HG03103 (cell line): ENCODE measurements around the gene TNFSF18.

Source experiments
- ATAC-seq: cut with Tn5 transposase; IDR thresholded peaks from one replicate; pipeline ENCODE4 v1.9.1; 2021; ENCODE audit warnings: low read depth; ENCODE audit not compliant: unreplicated experiment

TNFSF18 gene

GRCh38 chr1:173042806-173043205, 7.9 kb downstream of the TNFSF18 start:
- ATAC-seq = no peak

- no peak for ATAC-seq
These were observed 11.1 kb downstream of the TNFSF18 start for GRCh38 chr1:173039626-173040025.

- no peak for ATAC-seq
These were observed 11.7 kb downstream of the TNFSF18 start for GRCh38 chr1:173038875-173039554.

DNA sequence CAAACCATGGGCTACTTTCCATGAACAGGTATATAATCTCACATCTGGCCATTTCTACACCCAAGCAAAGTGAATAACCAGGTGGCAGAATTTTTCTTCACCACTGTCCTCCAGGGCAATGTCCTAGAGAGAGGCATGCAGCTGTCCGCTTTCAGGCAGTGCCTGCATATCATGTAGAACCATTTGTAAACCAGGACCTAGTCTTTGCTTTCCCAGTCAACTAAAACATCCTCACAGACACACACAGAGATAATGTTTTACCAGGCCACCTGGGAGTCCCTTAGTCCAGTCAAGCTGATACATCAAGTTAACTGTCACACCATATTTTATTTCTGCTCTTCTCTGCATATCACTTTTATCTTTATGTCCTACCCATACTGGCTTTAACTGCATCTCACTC, 26.2 kb downstream of the TNFSF18 start:
- ATAC-seq = no peak

DNA sequence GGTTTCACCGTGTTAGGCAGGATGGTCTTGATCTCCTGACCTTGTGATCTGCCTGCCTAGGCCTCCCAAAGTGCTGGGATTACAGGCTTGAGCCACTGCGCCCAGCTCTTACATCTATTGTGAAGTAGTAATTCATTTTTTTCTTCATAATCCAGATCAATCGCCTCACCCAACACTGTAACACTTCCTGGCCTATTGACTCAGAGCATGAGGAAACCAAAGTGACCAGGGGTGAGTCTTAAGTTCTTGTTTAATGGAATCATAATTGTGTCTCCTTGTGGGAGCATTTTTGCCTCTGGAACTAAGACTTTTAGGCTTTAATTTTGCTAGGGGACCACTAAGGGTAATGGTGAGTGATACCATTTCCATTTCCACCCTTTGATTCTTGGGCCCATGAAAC, 27.4 kb downstream of the TNFSF18 start:
- ATAC-seq = no peak

DNA sequence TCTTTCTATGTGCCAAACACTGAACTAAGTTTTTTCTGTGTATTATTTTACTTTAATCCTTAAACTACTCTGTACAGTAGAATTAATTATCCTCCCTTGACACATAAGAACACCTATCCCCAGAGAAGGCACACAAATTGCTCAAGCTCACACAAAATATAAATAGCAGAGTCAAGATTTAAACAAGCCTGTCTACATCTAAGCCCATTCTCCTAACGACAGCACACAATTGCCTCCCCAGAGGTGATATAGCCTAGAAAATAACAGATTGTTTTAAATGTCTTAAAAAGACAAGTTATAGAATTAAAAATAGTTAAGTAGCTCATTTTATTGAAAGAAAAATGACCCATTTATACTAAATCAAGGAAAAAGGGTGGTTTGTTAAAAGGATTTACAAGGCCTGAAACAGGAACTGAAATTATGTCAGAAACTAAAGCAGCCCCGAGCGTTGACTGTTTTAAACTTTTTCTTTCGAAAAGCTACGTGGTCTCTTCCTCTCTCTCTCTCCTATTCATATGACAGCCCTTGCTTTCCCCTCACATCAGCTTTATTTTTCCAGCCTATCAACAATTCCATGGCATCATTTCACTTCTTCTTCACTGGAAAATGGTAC, 30.5 kb downstream of the TNFSF18 start:
- peak; percentile 82 for ATAC-seq

DNA sequence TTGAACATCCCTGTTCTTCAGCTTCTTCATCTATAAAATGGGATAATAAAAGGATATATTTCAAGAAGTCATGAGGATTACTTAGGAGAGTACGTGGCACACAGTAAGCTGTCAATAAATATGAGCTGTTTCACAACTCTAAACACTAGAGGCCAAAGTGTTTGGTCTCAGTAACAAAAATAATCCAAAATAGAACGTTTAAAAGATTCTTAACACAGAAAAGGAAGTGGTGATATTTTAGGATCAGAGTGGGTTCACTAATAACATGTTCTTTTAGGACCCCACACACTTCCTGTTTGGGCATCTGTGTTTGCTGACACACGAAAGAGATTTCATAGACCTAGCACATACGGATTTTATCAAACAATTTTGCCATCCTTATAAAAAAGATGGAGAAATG, 32.9 kb downstream of the TNFSF18 start:
- ATAC-seq = no peak

DNA sequence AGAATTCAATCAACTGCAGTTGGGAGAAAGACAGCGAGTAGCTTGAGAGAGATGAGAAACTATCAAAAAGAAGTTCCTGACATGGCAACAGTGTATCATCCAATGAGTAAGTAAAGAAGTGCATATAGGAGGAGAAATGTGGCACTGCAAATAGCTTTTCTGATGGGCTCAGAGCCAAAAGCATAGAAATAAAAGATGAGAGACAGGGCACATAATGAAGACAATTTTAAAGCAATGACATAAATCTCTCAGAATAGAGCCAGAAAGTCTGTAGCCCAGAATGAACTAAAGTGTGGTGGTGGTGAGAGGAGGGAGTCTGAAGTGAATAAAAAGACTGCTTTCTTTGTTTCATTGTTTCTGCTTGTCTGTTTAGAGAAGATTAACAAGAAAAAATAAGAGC, 34.3 kb downstream of the TNFSF18 start:
- ATAC-seq = no peak

DNA sequence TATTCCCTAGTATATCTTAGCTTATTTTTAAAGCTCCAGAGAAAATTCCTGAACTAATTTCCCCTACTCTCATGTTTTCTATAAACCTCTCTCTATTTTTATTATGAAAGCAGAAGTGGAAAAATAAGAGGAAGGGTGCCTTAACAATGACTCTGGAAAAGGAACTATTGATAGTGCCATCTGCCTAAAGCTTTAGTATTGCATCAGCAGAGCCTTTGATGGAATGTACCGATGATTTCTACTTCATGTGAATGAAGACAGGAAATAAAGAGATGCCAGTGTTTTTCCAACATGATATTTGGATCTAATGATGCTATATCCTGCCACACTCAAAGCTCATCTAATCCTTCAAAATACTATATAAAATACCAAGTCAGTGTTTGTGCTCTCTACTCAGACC, 35.1 kb downstream of the TNFSF18 start:
- ATAC-seq = no peak

GRCh38 chr1:173014160-173014559, 36.6 kb downstream of the TNFSF18 start:
- no peak for ATAC-seq

- ATAC-seq = no peak
These were observed 38.6 kb downstream of the TNFSF18 start for GRCh38 chr1:173012126-173012525.

- ATAC-seq = no peak
These were observed 41.1 kb downstream of the TNFSF18 start for GRCh38 chr1:173009597-173009996.

DNA sequence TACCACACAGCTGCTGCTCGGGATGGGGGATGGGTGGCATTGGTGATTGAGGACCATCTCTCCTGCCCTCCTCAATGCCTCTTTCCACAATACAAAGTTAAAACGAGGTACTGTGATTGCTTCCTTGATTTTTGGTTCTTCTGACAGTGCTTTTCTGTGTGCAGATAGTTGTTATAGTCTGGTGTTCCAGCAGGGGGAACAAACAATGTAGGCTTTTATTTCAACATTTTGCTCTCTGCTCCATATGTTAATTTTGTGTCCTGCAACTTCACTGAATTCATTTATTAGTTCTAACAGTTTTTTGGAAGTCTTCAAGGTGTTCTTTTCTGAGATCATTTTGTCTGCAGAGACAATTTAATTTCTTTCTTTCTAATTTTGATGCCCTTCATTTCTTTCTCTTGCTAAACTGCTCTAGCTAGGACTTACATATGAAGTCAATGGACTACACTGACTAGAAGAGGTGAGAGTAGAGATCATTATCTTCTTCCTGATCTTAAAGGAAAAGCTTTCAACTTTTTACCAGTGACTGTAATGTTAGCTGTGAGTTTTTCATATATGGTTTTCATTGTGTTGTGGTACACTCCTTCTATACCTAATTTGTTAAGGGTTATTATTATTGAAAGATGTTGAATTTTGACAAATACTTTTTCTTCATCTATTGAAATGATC, 45.4 kb downstream of the TNFSF18 start:
- no peak for ATAC-seq

- no peak for ATAC-seq
These were observed 47.6 kb downstream of the TNFSF18 start for GRCh38 chr1:173002891-173003838.

DNA sequence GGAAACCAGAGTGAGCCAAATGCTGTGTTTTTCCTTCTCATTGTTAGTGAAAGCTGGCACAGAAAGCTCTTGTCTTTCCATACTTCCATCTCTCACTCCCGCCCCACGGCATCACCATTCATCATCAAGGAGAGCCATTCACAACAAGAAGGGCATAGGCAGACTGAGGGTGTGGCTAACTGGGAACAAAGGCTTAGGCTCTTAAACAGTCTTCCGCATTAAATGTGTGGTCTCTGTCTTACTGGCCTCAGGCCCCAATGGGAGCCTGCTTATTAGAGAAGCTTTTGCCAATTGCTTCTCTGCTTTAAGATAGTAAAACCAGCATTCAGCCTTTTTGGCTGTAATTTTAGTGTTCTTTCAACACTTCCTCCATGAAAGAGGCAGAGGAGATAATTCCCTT, 51.4 kb downstream of the TNFSF18 start:
- no peak for ATAC-seq

DNA sequence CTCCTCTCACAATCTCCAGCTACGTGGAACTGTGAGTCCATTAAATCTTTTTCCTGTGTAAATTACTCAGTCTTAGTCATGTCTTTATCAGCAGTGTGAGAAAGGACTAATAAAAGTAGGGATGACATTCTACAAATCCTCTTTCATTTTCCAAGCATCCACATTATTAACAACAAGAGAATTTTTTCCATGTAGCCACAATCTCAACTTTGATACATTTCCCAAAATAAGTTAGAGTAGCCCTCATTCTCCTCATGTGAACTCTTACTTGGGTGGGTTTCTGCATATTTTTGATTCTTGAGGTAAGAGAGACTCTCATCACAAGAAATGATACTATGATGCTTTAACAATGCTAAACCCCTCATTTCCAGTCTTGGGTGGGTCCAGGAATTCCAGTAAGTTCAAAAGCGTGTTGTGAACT, 52.8 kb downstream of the TNFSF18 start:
- ATAC-seq = no peak

GRCh38 chr1:172993640-172994039, 57.1 kb downstream of the TNFSF18 start:
- ATAC-seq = no peak

DNA sequence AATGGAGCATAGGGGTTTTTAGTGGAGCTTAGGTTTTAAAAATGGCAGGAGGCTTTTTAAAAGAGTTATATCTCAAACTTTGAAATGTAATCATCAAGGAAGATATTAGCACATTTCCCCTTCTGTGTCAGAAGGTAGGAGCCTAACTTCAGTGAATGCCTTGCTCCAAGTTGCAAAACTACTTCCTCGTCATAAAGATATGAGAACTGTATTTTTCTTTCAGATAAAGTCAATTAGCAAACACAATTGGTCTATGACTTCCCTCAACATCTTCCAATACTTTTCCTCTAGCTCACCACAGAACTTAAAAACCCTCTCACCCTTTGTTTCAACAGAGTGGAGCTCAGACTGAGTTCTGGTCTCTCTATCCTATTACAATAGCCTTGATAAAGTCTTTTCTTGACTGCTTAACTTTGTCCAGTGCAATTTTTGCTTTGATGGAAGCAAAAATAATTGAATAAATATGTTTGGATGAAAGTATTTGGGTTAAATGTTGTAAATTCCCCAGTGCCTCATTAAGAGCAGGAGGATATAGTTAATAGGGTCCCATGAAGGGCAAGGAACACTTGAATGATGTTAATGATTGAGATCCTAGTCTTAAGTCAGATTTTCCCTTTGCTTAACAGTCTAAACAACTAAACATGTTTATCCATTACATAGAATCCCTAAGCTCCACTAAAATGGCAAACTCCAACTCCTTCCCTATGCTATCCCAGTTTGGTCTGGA, 58.9 kb downstream of the TNFSF18 start:
- ATAC-seq = no peak

DNA sequence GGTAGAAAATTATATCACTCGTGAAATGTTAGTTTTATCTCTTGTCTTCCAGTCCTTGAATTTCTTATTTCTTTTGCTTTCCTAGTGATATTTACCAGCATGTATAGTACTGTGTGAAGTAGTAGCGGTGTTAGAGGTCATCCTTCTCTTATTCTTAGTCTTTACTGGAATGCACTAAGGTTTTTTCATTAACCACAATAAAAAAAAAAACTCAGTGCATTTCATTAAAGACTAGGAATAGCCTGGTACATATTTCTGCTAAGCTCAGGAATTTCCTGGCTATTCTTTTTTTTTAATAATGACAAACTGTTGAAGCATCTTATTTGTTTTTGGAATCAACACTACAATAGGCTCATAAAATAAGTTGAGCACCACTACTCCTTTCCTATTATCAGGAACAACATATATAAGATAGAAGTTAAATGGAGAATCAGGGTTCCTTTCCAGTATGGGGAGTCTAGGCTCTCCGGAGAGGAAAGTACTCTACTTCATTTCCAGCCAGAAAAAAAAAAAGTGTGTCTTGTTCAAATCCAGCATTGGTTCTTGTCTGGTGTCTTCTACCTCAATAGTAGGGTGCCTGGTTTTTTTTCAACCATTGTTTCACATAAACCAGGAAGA, 60.0 kb downstream of the TNFSF18 start:
- no peak for ATAC-seq
